ENCODE results near the gene C10orf90.

C10orf90 gene

DNA sequence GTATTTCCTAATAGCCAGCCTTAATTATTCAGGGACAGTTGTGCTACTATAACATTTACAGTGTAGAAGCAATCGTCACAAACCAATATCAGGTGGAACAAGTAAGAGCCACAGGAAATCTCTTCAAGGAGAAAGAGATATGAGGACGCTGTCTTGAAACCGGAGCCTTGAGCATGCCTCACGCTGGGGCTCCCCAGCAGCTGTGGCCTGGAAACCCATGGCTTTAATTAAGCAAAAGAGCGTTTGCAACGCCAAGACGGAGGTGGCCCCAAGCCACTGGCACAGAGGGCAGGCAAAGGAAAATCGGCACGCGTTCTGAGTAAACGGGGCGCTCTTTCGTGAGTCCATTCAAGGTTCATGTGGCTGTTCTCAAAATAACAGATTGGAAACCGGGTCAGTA is 84.4 kb downstream of the C10orf90 start:
- H3K27ac ChIP-seq (replicated peaks): no peak overlapping the region
- peaks cover 3% of the 10 kb centered on the region for H3K27me3 ChIP-seq (ENCODE audit: insufficient read depth, poor library complexity, severe bottlenecking)
- no peak for DNase-seq (ENCODE audit: low read depth in 1 of 2, low spot score in 1 of 2)
- TF ChIP-seq SPI1 (IDR thresholded peaks at IDR 0.05; ENCODE audit: borderline replicate concordance, low read depth) (no peak), POLR2AphosphoS5 (IDR thresholded peaks at IDR 0.05; ENCODE audit: low read depth) (no peak), GABPA (IDR thresholded peaks at IDR 0.05; ENCODE audit: low read depth) (no peak)
- TF ChIP-seq, protein P1, sequence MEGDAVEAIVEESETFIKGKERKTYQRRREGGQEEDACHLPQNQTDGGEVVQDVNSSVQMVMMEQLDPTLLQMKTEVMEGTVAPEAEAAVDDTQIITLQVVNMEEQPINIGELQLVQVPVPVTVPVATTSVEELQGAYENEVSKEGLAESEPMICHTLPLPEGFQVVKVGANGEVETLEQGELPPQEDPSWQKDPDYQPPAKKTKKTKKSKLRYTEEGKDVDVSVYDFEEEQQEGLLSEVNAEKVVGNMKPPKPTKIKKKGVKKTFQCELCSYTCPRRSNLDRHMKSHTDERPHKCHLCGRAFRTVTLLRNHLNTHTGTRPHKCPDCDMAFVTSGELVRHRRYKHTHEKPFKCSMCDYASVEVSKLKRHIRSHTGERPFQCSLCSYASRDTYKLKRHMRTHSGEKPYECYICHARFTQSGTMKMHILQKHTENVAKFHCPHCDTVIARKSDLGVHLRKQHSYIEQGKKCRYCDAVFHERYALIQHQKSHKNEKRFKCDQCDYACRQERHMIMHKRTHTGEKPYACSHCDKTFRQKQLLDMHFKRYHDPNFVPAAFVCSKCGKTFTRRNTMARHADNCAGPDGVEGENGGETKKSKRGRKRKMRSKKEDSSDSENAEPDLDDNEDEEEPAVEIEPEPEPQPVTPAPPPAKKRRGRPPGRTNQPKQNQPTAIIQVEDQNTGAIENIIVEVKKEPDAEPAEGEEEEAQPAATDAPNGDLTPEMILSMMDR (IDR thresholded peaks at IDR 0.05; ENCODE audit: insufficient read depth, low read length): no peak
- TF ChIP-seq, protein P2, sequence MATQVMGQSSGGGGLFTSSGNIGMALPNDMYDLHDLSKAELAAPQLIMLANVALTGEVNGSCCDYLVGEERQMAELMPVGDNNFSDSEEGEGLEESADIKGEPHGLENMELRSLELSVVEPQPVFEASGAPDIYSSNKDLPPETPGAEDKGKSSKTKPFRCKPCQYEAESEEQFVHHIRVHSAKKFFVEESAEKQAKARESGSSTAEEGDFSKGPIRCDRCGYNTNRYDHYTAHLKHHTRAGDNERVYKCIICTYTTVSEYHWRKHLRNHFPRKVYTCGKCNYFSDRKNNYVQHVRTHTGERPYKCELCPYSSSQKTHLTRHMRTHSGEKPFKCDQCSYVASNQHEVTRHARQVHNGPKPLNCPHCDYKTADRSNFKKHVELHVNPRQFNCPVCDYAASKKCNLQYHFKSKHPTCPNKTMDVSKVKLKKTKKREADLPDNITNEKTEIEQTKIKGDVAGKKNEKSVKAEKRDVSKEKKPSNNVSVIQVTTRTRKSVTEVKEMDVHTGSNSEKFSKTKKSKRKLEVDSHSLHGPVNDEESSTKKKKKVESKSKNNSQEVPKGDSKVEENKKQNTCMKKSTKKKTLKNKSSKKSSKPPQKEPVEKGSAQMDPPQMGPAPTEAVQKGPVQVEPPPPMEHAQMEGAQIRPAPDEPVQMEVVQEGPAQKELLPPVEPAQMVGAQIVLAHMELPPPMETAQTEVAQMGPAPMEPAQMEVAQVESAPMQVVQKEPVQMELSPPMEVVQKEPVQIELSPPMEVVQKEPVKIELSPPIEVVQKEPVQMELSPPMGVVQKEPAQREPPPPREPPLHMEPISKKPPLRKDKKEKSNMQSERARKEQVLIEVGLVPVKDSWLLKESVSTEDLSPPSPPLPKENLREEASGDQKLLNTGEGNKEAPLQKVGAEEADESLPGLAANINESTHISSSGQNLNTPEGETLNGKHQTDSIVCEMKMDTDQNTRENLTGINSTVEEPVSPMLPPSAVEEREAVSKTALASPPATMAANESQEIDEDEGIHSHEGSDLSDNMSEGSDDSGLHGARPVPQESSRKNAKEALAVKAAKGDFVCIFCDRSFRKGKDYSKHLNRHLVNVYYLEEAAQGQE (IDR thresholded peaks at IDR 0.05; ENCODE audit: insufficient replicate concordance, low read depth): no peak
- no peak overlapping the region for H3K4me3 ChIP-seq (replicated peaks; ENCODE audit: insufficient read depth, low read length)

DNA sequence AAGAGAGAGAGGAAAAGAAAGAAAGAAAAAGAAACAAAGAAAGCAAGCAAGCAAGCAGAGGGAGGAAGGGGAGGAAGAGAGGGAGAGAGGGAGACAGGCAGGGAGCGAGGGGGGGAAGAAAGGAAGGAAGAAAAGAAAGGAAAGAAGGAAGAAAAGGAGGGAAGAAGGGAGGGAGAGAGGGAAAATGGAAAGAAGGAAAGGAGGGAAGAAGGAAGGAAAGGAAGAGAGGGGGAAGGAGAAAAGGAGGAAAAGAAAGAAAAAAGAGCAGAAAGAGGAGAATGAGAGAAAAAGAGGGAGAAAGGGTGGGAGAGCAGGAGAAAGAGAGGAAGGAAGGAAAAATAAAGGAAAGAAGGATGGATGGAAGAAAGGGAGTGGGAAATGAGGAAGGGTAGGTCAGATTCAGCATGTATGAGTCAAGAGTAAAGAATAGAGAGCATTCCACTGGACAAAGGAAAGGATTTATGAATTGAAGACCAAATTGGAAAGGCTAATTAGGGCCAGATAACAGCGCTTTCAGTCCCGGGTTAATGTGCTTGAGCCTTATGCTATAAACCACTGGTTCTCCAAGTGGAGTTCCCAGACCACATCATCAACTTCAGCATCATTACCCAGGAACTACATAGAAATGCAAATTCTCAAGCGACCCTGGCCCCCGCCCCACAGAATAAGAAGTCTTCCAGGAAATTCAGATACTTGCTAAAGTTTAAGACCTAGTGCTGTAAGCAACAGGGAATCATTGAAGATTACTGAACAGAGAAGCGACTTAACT is 85.1 kb downstream of the C10orf90 start:
- TF ChIP-seq POLR2AphosphoS5 (IDR thresholded peaks at IDR 0.05; ENCODE audit: low read depth) (no peak), GABPA (IDR thresholded peaks at IDR 0.05; ENCODE audit: low read depth) (no peak), SPI1 (IDR thresholded peaks at IDR 0.05; ENCODE audit: borderline replicate concordance, low read depth) (no peak)
- TF ChIP-seq, protein P2 (IDR thresholded peaks at IDR 0.05; ENCODE audit: insufficient replicate concordance, low read depth): no peak
- TF ChIP-seq, protein P1 (IDR thresholded peaks at IDR 0.05; ENCODE audit: insufficient read depth, low read length): no peak
- Histone ChIP-seq H3K27me3 (ENCODE audit: insufficient read depth, poor library complexity, severe bottlenecking) (no peaks in the 10 kb centered on the region), H3K4me3 (replicated peaks; ENCODE audit: insufficient read depth, low read length) (no peak overlapping the region), H3K27ac (replicated peaks) (no peak overlapping the region)
- no peak for DNase-seq (ENCODE audit: low read depth in 1 of 2, low spot score in 1 of 2)

DNA sequence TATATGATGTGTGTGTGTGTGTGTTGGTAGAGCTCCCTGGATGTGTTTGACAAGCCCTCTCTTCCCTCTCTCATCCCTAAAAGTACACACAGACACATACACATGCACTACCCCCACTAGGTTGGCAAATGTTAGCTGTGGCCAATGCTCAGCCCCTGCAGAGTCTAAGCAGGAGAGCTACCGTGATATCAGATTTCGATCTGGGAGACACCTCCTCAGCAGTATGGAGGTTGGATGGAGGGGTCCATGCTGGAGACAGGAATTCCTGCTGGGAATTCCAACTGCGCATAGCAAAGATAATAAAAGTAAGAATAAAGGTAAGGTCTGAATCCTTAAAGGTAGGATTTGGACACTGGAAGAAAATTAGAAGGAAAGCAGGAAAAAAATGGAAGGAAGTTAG is 85.7 kb downstream of the C10orf90 start:
- no peak for DNase-seq (ENCODE audit: low read depth in 1 of 2, low spot score in 1 of 2)
- Histone ChIP-seq H3K27ac (replicated peaks) (no peak overlapping the region), H3K4me3 (replicated peaks; ENCODE audit: insufficient read depth, low read length) (no peak overlapping the region), H3K27me3 (ENCODE audit: insufficient read depth, poor library complexity, severe bottlenecking) (no peaks in the 10 kb centered on the region)
- no peak for TF ChIP-seq SPI1 (IDR thresholded peaks at IDR 0.05; ENCODE audit: borderline replicate concordance, low read depth)
- TF ChIP-seq, protein P2 (IDR thresholded peaks at IDR 0.05; ENCODE audit: insufficient replicate concordance, low read depth): no peak
- TF ChIP-seq GABPA (IDR thresholded peaks at IDR 0.05; ENCODE audit: low read depth): no peak

Data from HL-60 (cell line).